Muscle of back (tissue), 13 donors: ENCODE results near the gene SEMA4A. TPM values are rescaled to one million over a fixed set of nuclear protein-coding genes. Genes with fewer than 3 reads are reported as not detected.
"Not testable (repeated sequence)": the region's sequence is repeated elsewhere in the genome, so short reads cannot be mapped to it uniquely, and the experiment has no call there.

Experiments used
- DNase-seq, 3 donors: peaks; one replicate each; pipeline versions ENCODE4 v3.0.0 to v3.0.0-alpha.2; 2013
- long read RNA-seq, 9 donors: transcript quantifications; one replicate each; lab custom pipeline, GENCODE V29; 2026
- polyA plus RNA-seq, 10 donors: library from polyadenylated mRNA; unstranded; fragments of 120-200 nt; gene quantifications; one replicate each; pipeline ENCODE4 v1.2.1, GENCODE V29; 2013; ENCODE audit not compliant: insufficient read length in 10 of 10

Gene SEMA4A
- polyA plus RNA-seq: 1 to 10 TPM; 2.0 to 7.5 (median 3.3) TPM
- long read RNA-seq, donor 1: 0 reads
- long read RNA-seq, donor 2: 0 reads
- long read RNA-seq, donor 3: 0 reads
- long read RNA-seq, donor 4: 0 reads
- long read RNA-seq, donor 5: 0 reads
- long read RNA-seq, donor 6: 0 reads
- long read RNA-seq, donor 7: 0 reads
- long read RNA-seq, donor 8, partial matches to known transcripts: 0 of 1 reads
- long read RNA-seq, donor 8, other reads (novel, unspliced or antisense): 0 of 1 reads
- long read RNA-seq, donor 9: 0 reads

GRCh38 chr1:156153362-156153761 is at the start of gene SEMA4A:
Gene SEMA4A, plus strand, starts transcription at chr1:156153585. Its CDS starts 994 bp downstream, at chr1:156154579.
- DNase-seq: no peak

GRCh38 chr1:156104065-156104810 is 49.1 kb upstream of the SEMA4A start:
- DNase-seq: peak; percentile 88 to 96 (median 92)

GRCh38 chr1:156104861-156105832 is 48.2 kb upstream of the SEMA4A start:
- DNase-seq: peak in 1 of 3 donors; percentile 86

- peak in 1 of 3 donors; percentile 74 for DNase-seq
Observed at GRCh38 chr1:156106624-156107488, 46.5 kb upstream of the SEMA4A start.

- DNase-seq: no peak
Observed at GRCh38 chr1:156108057-156108456, 45.3 kb upstream of the SEMA4A start.

GRCh38 chr1:156108664-156109241 is 44.6 kb upstream of the SEMA4A start:
- DNase-seq: no peak

- DNase-seq: no peak
Observed at GRCh38 chr1:156110252-156110651, 43.1 kb upstream of the SEMA4A start.

- DNase-seq: no peak
Observed at GRCh38 chr1:156111355-156111962, 41.9 kb upstream of the SEMA4A start.

- DNase-seq: peak in 1 of 3 donors; percentile 66
Observed at GRCh38 chr1:156112276-156113137, 40.9 kb upstream of the SEMA4A start.

- peak in 1 of 3 donors; percentile 84 for DNase-seq
Observed at GRCh38 chr1:156113282-156113950, 40.0 kb upstream of the SEMA4A start.

GRCh38 chr1:156114101-156114918 is 39.1 kb upstream of the SEMA4A start, which contains the start of gene LMNA:
Gene LMNA, plus strand, starts transcription at chr1:156114711. Its CDS starts 208 bp downstream, at chr1:156114919.
- peak; percentile 92 to 96 (median 95) for DNase-seq

- peak in 1 of 3 donors; percentile 83 for DNase-seq
Observed at GRCh38 chr1:156114919-156115513, 38.4 kb upstream of the SEMA4A start.

- peak in 2 of 3 donors; percentile 64 to 90 for DNase-seq
Observed at GRCh38 chr1:156115514-156116374, 37.6 kb upstream of the SEMA4A start.

- DNase-seq: not testable (repeated sequence)
Observed at GRCh38 chr1:156116731-156117130, 36.7 kb upstream of the SEMA4A start.

- DNase-seq: no peak
Observed at GRCh38 chr1:156117414-156118176, 35.8 kb upstream of the SEMA4A start.
